ENCODE measurements around the gene ZC3H13. TPM values are rescaled to one million over a fixed set of nuclear protein-coding genes. Genes with fewer than 3 reads are reported as not detected.

Gene ZC3H13, protein sequence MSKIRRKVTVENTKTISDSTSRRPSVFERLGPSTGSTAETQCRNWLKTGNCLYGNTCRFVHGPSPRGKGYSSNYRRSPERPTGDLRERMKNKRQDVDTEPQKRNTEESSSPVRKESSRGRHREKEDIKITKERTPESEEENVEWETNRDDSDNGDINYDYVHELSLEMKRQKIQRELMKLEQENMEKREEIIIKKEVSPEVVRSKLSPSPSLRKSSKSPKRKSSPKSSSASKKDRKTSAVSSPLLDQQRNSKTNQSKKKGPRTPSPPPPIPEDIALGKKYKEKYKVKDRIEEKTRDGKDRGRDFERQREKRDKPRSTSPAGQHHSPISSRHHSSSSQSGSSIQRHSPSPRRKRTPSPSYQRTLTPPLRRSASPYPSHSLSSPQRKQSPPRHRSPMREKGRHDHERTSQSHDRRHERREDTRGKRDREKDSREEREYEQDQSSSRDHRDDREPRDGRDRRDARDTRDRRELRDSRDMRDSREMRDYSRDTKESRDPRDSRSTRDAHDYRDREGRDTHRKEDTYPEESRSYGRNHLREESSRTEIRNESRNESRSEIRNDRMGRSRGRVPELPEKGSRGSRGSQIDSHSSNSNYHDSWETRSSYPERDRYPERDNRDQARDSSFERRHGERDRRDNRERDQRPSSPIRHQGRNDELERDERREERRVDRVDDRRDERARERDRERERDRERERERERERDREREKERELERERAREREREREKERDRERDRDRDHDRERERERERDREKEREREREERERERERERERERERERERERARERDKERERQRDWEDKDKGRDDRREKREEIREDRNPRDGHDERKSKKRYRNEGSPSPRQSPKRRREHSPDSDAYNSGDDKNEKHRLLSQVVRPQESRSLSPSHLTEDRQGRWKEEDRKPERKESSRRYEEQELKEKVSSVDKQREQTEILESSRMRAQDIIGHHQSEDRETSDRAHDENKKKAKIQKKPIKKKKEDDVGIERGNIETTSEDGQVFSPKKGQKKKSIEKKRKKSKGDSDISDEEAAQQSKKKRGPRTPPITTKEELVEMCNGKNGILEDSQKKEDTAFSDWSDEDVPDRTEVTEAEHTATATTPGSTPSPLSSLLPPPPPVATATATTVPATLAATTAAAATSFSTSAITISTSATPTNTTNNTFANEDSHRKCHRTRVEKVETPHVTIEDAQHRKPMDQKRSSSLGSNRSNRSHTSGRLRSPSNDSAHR (N-terminal part only)
- total RNA-seq (2014; rRNA removed; shearing (Covaris generic)) (27.2 and 28.2 TPM in 2 replicates), total RNA-seq (2022) (40.9 and 43.9 TPM in 2 replicates), Bru-seq, nascent RNA (percentile 87 among the genes with signal in this experiment), BruChase-seq, experiment 1, labeled RNA remaining after a 6-hour chase (percentile 82 among the genes with signal in this experiment), BruChase-seq, experiment 2, labeled RNA remaining after a 2-hour chase (percentile 84 among the genes with signal in this experiment)
- long read RNA-seq, full-length matches to known transcripts: 2 of 77 reads
- long read RNA-seq, partial matches to known transcripts: 30 of 77 reads
- long read RNA-seq, other reads (novel, unspliced or antisense): 45 of 77 reads

DNA sequence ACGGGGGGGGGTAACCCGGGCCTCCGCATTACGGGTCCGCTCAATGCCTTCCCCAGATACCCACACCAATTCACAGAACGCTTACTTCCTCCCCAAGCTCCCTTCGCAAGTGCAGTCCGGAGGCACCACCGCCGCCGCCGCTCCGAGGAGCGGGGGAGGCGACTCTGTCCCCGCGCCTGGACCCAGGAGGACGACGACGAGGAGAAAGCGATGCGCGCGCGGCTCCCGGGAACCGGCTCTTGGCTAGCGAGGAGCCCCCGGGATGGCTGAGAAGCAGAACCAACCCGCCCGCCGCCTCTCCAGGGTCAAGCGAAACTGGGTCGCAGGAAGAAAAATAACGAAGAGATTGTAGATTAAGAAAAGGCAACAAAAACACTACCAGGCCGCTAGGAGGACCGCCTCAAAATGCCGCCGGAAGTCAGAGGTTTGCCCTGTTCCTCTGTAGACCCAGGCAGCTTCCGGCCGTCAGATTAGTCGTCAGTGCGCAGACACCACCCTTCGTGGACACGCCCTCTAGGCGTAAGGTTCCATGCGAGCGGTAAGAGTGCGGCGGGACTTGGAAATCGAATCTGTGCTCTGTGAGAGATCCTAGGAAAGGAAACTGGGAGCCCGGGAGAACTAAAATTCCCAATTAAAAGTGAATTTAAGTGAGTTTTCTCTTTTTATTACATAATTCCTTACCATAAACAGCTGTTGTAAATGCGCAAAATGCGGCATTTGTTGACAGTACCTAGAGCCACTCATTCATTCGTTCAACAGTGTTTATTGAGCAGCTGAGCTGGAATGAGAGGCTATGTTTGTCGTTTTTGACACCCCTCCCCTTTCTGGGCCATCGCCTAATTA, at the start of gene ZC3H13:
TSS of gene ZC3H13 (minus strand) at position 428 of the 843 bp plus-strand sequence. CDS start 7,239 bp downstream, outside the sequence.
- Histone ChIP-seq H3K9me2 (ENCODE audit: insufficient read depth, low read length) (no peaks in the 10 kb centered on the region), H3K4me2 (ENCODE audit: low read length) (peak within 1 kb of the TSS; percentile 90), H3K9me3 (ENCODE audit: low read length) (no peaks in the 10 kb centered on the region), H3K79me2 (ENCODE audit: insufficient read depth, low read depth, low read length) (peaks cover 45% of the 10 kb centered on the region), H2AFZ (ENCODE audit: low read length) (peak within 1 kb of the TSS; percentile 91), H3K36me3 (ENCODE audit: insufficient read depth, low read length) (no peaks in the 10 kb centered on the region), H3K4me3 (ENCODE audit: low read depth, low read length, poor library complexity, severe bottlenecking) (peak within 1 kb of the TSS; percentile 93), H4K20me1 (ENCODE audit: insufficient read depth, low read length) (peaks cover 22% of the 10 kb centered on the region), H3K4me1 (ENCODE audit: insufficient read depth, low read length, poor library complexity, severe bottlenecking) (peaks cover 29% of the 10 kb centered on the region), H3K27ac (ENCODE audit: low read depth, low read length, poor library complexity, severe bottlenecking) (peak within 1 kb of the TSS; percentile 91)
- ChIA-PET POLR2A (interaction anchor here (0.5 to 1.0 kb wide), 7 partner anchors 14 to 334 kb away, joined by 3 to 7 read pairs (median 3); no protein-coding TSS in a partner anchor), CTCF (ENCODE audit: unreplicated experiment) (interaction anchor here (0.6 kb wide), 2 partner anchors 490 to 630 kb away, joined by 3 to 6 read pairs; no protein-coding TSS in a partner anchor)
- BruUV-seq (replicated peaks): no TSS peak
- TF ChIP-seq EZH2phosphoT487 (IDR thresholded peaks at IDR 0.05; ENCODE audit: borderline replicate concordance, low read depth, low read length): no peak
- TF ChIP-seq, protein P1, sequence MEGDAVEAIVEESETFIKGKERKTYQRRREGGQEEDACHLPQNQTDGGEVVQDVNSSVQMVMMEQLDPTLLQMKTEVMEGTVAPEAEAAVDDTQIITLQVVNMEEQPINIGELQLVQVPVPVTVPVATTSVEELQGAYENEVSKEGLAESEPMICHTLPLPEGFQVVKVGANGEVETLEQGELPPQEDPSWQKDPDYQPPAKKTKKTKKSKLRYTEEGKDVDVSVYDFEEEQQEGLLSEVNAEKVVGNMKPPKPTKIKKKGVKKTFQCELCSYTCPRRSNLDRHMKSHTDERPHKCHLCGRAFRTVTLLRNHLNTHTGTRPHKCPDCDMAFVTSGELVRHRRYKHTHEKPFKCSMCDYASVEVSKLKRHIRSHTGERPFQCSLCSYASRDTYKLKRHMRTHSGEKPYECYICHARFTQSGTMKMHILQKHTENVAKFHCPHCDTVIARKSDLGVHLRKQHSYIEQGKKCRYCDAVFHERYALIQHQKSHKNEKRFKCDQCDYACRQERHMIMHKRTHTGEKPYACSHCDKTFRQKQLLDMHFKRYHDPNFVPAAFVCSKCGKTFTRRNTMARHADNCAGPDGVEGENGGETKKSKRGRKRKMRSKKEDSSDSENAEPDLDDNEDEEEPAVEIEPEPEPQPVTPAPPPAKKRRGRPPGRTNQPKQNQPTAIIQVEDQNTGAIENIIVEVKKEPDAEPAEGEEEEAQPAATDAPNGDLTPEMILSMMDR (conservative IDR thresholded peaks at IDR 0.05; ENCODE audit: low read length): peak; percentile 54
- DNase-seq (ENCODE audit: low spot score): peak; percentile 95
- intact Hi-C loops (cut with micrococcal nuclease; ENCODE audit: unreplicated experiment): loop anchor here (1.0 kb wide), 1 partner anchor 130 kb away; the partner anchor contains the start of gene LCP1

DNA sequence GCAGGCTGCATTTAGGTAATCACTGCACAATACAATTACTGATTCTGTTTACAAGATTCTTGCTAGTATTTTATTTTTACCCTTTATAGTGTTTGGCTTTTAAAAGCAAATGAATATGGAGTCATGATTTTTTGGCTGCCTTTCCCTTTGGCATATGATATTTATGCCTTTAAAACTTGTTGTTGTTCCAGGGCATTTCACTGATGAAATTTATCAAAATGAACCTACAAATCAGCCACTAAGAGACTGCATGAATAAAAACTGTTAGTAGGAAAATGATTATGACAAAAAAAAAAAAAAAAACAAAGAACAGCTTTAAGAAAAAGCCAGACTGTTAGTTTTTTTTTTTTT, 49.7 kb upstream of the ZC3H13 start:
- no peaks in the 10 kb centered on the region for H3K9me2 ChIP-seq (ENCODE audit: insufficient read depth, low read length)
- TF ChIP-seq, protein P1 (conservative IDR thresholded peaks at IDR 0.05; ENCODE audit: low read length): no peak
- no peak for TF ChIP-seq EZH2phosphoT487 (IDR thresholded peaks at IDR 0.05; ENCODE audit: borderline replicate concordance, low read depth, low read length)
- no peak overlapping the region for H3K27ac ChIP-seq (ENCODE audit: low read depth, low read length, poor library complexity, severe bottlenecking)
- intact Hi-C loops (cut with micrococcal nuclease; ENCODE audit: unreplicated experiment): no loop called here
- peak overlapping the region; percentile 19 for H3K4me2 ChIP-seq (ENCODE audit: low read length)
- no peaks in the 10 kb centered on the region for H4K20me1 ChIP-seq (ENCODE audit: insufficient read depth, low read length)
- BruUV-seq (replicated peaks): no TSS peak
- ChIA-PET POLR2A (interaction anchor here (0.6 to 1.1 kb wide), 5 partner anchors 52 to 1760 kb away, joined by 3 to 4 read pairs (median 3); no protein-coding TSS in a partner anchor), CTCF (ENCODE audit: unreplicated experiment) (interaction anchor here (0.6 kb wide), 1 partner anchor 91 kb away, joined by 3 read pairs; no protein-coding TSS in a partner anchor)
- peaks cover 16% of the 10 kb centered on the region for H3K4me1 ChIP-seq (ENCODE audit: insufficient read depth, low read length, poor library complexity, severe bottlenecking)
- no peak for DNase-seq (ENCODE audit: low spot score)
- H3K36me3 ChIP-seq (ENCODE audit: insufficient read depth, low read length): no peaks in the 10 kb centered on the region
- H3K79me2 ChIP-seq (ENCODE audit: insufficient read depth, low read depth, low read length): no peaks in the 10 kb centered on the region
- peak overlapping the region; percentile 62; the same call in 1 of the 2 replicates for H2AFZ ChIP-seq (ENCODE audit: low read length)
- H3K4me3 ChIP-seq (ENCODE audit: low read depth, low read length, poor library complexity, severe bottlenecking): no peak overlapping the region
- no peaks in the 10 kb centered on the region for H3K9me3 ChIP-seq (ENCODE audit: low read length)

All from OCI-LY7 (cell line).